Measurements from ENCODE around the gene AQP5. TPM values are rescaled to one million over a fixed set of nuclear protein-coding genes. Genes with fewer than 3 reads are reported as not detected.

The AQP5 gene
- total RNA-seq, 1 donor from 2014 or later: 0.46 TPM

DNA sequence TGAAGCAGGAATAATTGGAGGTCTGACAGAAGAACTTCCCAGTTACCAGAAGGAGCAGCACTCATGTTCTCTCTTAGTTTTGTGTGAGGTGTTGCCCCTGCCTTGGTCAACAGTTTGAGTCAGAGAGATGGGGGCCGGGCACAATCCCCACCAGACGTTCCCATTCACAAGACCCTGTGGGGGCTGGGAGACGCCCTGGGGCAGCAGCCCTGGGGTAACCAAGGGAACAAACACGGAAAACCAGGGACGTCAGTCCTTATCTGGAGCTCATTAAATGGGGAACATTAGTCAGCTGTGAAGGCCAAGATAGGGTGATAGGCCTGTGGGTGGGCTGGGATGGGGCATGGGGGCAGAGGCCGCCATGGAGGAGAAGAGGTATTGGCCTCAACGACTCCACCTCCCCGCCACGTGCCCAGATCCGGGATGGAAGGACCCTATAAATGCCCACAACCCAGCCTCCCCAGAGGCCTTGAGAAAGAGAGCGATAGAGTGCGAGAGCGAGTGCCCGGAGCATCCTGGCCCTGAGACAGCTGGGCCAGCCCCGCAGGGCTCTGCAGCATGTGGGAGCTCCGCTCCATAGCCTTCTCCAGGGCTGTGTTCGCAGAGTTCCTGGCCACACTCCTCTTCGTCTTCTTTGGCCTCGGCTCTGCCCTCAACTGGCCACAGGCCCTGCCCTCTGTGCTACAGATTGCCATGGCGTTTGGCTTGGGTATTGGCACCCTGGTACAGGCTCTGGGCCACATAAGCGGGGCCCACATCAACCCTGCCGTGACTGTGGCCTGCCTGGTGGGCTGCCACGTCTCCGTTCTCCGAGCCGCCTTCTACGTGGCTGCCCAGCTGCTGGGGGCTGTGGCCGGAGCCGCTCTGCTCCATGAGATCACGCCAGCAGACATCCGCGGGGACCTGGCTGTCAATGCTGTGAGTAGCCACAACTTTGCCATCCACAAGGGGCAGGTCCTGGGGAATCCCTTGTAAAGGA lies 11.1 kb upstream of the AQP5 start, which contains the start of gene AQP2:
TSS of gene AQP2 (plus strand) at position 465 of the 979 bp plus-strand sequence. CDS start at position 559, 94 bp downstream.
- TF ChIP-seq, protein P1, sequence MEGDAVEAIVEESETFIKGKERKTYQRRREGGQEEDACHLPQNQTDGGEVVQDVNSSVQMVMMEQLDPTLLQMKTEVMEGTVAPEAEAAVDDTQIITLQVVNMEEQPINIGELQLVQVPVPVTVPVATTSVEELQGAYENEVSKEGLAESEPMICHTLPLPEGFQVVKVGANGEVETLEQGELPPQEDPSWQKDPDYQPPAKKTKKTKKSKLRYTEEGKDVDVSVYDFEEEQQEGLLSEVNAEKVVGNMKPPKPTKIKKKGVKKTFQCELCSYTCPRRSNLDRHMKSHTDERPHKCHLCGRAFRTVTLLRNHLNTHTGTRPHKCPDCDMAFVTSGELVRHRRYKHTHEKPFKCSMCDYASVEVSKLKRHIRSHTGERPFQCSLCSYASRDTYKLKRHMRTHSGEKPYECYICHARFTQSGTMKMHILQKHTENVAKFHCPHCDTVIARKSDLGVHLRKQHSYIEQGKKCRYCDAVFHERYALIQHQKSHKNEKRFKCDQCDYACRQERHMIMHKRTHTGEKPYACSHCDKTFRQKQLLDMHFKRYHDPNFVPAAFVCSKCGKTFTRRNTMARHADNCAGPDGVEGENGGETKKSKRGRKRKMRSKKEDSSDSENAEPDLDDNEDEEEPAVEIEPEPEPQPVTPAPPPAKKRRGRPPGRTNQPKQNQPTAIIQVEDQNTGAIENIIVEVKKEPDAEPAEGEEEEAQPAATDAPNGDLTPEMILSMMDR (IDR thresholded peaks at IDR 0.05): no peak
- Mint-ChIP-seq H3K4me3 (ENCODE audit: unreplicated experiment) (no peak within 1 kb of the TSS), H3K27me3 (ENCODE audit: unreplicated experiment) (no peaks in the 10 kb centered on the region), H3K9me3 (ENCODE audit: unreplicated experiment) (no peaks in the 10 kb centered on the region), H3K27ac (ENCODE audit: unreplicated experiment) (no peak within 1 kb of the TSS), H3K36me3 (ENCODE audit: unreplicated experiment) (no peaks in the 10 kb centered on the region), H3K4me1 (ENCODE audit: unreplicated experiment) (peaks cover 4% of the 10 kb centered on the region)
- no peak for DNase-seq (ENCODE audit: extremely low spot score, unreplicated experiment)

DNA sequence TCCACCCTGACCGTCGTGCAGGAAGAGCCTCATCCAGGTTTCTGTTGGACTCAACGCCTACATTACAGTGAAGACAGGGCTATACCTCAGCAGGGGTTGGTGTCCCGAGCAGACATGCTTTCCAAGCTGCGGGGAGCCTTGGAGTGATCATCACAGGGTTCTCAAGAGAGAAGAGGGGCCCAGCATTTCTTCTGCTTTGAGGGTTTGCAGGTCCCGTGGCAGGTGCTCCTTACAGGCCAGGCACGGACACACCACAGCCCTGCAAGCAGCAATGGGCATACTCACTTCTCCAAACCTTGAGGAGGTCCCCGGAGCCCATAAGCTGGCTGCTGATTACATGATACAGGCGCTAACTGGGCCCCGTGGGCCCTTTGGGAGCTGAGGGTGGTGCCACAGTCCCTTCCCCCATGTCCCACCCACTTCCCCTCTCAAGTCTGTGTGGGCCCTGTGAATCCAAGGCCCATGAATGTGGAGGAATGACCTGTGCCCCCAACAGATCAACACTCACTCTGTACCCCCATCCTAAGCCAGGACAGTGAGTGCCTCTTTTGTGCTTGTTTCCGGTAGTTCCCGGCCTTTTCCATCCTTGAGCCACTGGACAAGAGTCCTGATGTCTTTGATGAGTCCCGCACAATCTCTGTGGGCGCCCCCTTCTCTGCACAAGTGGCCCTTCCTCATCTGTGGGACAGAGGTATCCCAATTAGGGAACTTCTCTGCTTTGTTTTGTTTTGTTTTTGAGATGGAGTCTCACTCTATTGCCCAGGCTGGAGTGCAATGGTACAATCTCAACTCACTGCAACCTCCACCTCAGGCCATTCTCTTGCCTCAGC lies 10.0 kb upstream of the AQP5 start:
- Mint-ChIP-seq H3K27ac (ENCODE audit: unreplicated experiment) (no peak overlapping the region), H3K4me1 (ENCODE audit: unreplicated experiment) (no peaks in the 10 kb centered on the region), H3K36me3 (ENCODE audit: unreplicated experiment) (no peaks in the 10 kb centered on the region), H3K4me3 (ENCODE audit: unreplicated experiment) (no peak overlapping the region), H3K9me3 (ENCODE audit: unreplicated experiment) (no peaks in the 10 kb centered on the region), H3K27me3 (ENCODE audit: unreplicated experiment) (no peaks in the 10 kb centered on the region)
- TF ChIP-seq, protein P1 (IDR thresholded peaks at IDR 0.05): no peak
- DNase-seq (ENCODE audit: extremely low spot score, unreplicated experiment): no peak

DNA sequence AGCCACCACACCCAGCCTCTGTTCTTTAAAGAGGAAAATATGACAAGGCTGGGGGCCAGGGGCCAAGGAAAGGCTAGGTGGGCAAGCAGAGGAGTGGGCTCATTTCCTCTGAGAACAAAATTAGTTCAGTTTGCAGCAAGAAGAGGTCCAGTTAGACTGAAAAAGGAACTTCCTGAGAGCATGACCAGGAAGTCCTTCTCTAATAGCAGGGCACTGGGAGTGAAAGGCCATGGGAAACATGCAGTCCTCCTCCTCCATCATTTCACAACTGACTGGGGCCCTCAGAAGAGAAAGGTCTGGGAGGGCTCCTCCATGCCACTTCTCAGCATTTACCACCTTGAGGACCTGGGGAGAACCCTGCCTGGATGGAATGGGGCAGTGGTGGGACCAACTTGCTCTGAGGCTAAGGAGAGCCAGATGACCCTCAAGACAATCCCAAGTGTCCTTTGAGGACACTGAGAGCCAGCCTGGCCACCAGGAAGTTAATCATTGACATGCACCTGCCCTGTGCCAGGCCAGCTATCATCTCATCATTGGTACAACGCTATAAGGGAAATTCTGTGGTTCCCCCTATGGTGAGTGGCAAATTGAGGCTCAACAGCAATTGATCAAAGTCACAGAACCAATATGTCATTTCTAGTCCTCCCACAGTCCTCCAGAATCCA lies 9.1 kb upstream of the AQP5 start:
- DNase-seq (ENCODE audit: extremely low spot score, unreplicated experiment): no peak
- no peak overlapping the region for H3K27ac Mint-ChIP-seq (ENCODE audit: unreplicated experiment)
- H3K27me3 Mint-ChIP-seq (ENCODE audit: unreplicated experiment): no peaks in the 10 kb centered on the region
- TF ChIP-seq, protein P1 (IDR thresholded peaks at IDR 0.05): no peak
- H3K9me3 Mint-ChIP-seq (ENCODE audit: unreplicated experiment): no peaks in the 10 kb centered on the region
- no peaks in the 10 kb centered on the region for H3K4me1 Mint-ChIP-seq (ENCODE audit: unreplicated experiment)
- H3K4me3 Mint-ChIP-seq (ENCODE audit: unreplicated experiment): no peak overlapping the region
- no peaks in the 10 kb centered on the region for H3K36me3 Mint-ChIP-seq (ENCODE audit: unreplicated experiment)

DNA sequence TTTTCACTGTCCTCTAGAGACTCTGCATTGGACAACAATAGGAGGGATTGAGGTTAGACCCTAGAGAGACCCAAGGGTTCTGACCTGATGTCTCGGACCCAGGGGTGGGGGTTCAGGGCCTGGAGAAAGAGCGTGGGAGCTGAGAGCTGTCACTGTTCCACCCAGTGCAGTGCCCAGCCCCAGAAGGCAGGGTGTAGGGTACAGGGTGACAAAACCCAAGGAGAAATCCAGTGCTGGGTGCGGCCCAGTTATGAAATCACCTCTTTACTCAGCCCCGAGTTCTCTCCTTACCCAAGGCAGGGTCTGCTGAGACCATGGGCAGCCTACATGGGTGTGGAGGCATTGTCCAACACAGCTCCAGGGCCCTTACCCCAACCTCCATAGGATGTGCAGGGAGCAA lies 8.5 kb upstream of the AQP5 start:
- no peaks in the 10 kb centered on the region for H3K36me3 Mint-ChIP-seq (ENCODE audit: unreplicated experiment)
- no peaks in the 10 kb centered on the region for H3K9me3 Mint-ChIP-seq (ENCODE audit: unreplicated experiment)
- no peak overlapping the region for H3K4me3 Mint-ChIP-seq (ENCODE audit: unreplicated experiment)
- H3K27ac Mint-ChIP-seq (ENCODE audit: unreplicated experiment): no peak overlapping the region
- DNase-seq (ENCODE audit: extremely low spot score, unreplicated experiment): no peak
- TF ChIP-seq, protein P1 (IDR thresholded peaks at IDR 0.05): no peak
- H3K4me1 Mint-ChIP-seq (ENCODE audit: unreplicated experiment): no peaks in the 10 kb centered on the region
- no peaks in the 10 kb centered on the region for H3K27me3 Mint-ChIP-seq (ENCODE audit: unreplicated experiment)
